ENCODE data around the gene EIF4EBP2. TPM values are rescaled to one million over a fixed set of nuclear protein-coding genes. Genes with fewer than 3 reads are reported as not detected.

The EIF4EBP2 gene
- total and polyA plus RNA-seq, 2 donors (not counting 3 experiments of a cell fraction or from before 2014, with no cell fraction given): 18.2 to 47.0 TPM

DNA sequence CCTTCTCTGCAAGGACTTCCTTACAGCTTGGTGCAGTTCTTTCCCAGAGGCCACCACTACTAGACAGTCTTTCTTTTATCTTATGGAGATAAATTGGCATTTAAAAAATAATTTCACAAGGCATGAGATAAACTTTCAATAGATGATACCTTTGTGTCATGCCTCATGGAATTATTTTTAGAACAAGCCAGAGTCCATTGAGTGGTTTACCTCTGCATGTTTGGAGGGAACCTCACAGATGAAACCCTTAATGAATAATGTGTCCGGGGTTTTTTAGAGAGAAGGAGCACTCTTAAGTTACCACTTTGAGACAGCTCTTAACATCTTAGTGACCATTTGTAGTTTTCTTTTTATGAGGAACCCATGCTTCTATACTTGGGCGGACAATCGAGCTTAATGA lies 20.4 kb downstream of the EIF4EBP2 start:
- no TSS peak for BruUV-seq (replicated peaks)
- Histone ChIP-seq H2AFZ (ENCODE audit: low read depth, low read length) (no peak overlapping the region), H3K9ac (replicated peaks; ENCODE audit: extremely low read depth, insufficient read depth, low read length) (no peak overlapping the region), H3K27me3 (ENCODE audit: control insufficient read depth in 2 of 2, insufficient read depth in 2 of 2, low read length in 2 of 2) (no peaks in the 10 kb centered on the region), H3K4me3 (replicated peaks in 1 of 3; ENCODE audit: insufficient read depth in 1 of 3, low read depth in 1 of 3, low read length in 3 of 3) (no peak overlapping the region), H3K9me1 (replicated peaks; ENCODE audit: control insufficient read depth, extremely low read depth, insufficient read depth, low read length) (no peaks in the 10 kb centered on the region), H4K20me1 (replicated peaks; ENCODE audit: control insufficient read depth, extremely low read depth, insufficient read depth, low read length) (no peaks in the 10 kb centered on the region), H3K4me1 (ENCODE audit: control insufficient read depth, extremely low read depth, insufficient read depth, low read length) (no peaks in the 10 kb centered on the region), H3K79me2 (ENCODE audit: control insufficient read depth, insufficient read depth, low read length) (no peaks in the 10 kb centered on the region), H3K36me3 (ENCODE audit: control insufficient read depth in 2 of 2, extremely low read depth in 1 of 2, insufficient read depth in 2 of 2, low read length in 2 of 2) (peaks cover 7 to 44% of the 10 kb centered on the region in 2 experiments), H3K9me3 (replicated peaks; ENCODE audit: control insufficient read depth, insufficient read depth, low read length) (no peaks in the 10 kb centered on the region), H3K27ac (ENCODE audit: insufficient read depth, low read depth, low read length) (no peak overlapping the region), H3K4me2 (ENCODE audit: insufficient read depth, low read length) (no peak overlapping the region)
- DNase-seq (ENCODE audit: low read depth, low spot score): no peak
- dilution Hi-C loops (cut with MboI; ENCODE audit: extremely low pct_ligation_motif_present, low sequenced_read_pairs) (no loop called here), intact Hi-C loops (cut with micrococcal nuclease) (no loop called here)
- TF ChIP-seq FOS (IDR thresholded peaks at IDR 0.05; ENCODE audit: borderline replicate concordance, insufficient read depth, low read length): no peak
- ChIA-PET POLR2A (no interaction called here), CTCF (interaction anchor here (1.4 kb wide), 1 partner anchor 203 kb away, joined by 6 read pairs; no protein-coding TSS in a partner anchor)
- no peak for FAIRE-seq

DNA sequence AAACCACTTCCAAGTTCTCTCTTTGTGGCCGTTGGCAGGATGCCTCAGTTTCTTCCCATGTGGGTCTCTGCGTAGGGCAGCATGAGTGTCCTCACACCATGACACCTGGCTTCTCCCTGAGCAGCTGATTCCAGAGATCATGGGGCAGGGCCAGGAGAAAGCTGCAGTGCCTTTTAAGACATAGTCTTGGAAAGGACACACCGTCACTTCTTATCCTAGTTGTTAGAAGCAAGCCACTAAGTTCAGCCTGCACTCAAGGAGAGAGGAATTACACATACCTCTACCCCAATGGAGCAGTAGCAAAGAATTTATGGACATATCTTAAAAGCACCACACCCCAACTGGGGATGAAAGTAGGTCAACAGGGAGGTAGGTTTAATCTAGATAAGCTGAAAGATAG lies 21.2 kb downstream of the EIF4EBP2 start:
- dilution Hi-C loops (cut with MboI; ENCODE audit: extremely low pct_ligation_motif_present, low sequenced_read_pairs) (no loop called here), intact Hi-C loops (cut with micrococcal nuclease) (no loop called here)
- ChIA-PET CTCF (interaction anchor here (1.4 kb wide), 1 partner anchor 204 kb away, joined by 6 read pairs; no protein-coding TSS in a partner anchor), POLR2A (no interaction called here)
- FAIRE-seq (no peak), DNase-seq (ENCODE audit: low read depth, low spot score) (no peak)
- no TSS peak for BruUV-seq (replicated peaks)
- H3K27ac ChIP-seq (ENCODE audit: insufficient read depth, low read depth, low read length): no peak overlapping the region
- no peak overlapping the region for H3K4me2 ChIP-seq (ENCODE audit: insufficient read depth, low read length)
- no peaks in the 10 kb centered on the region for H3K27me3 ChIP-seq (ENCODE audit: control insufficient read depth in 2 of 2, insufficient read depth in 2 of 2, low read length in 2 of 2)
- TF ChIP-seq, protein P1, sequence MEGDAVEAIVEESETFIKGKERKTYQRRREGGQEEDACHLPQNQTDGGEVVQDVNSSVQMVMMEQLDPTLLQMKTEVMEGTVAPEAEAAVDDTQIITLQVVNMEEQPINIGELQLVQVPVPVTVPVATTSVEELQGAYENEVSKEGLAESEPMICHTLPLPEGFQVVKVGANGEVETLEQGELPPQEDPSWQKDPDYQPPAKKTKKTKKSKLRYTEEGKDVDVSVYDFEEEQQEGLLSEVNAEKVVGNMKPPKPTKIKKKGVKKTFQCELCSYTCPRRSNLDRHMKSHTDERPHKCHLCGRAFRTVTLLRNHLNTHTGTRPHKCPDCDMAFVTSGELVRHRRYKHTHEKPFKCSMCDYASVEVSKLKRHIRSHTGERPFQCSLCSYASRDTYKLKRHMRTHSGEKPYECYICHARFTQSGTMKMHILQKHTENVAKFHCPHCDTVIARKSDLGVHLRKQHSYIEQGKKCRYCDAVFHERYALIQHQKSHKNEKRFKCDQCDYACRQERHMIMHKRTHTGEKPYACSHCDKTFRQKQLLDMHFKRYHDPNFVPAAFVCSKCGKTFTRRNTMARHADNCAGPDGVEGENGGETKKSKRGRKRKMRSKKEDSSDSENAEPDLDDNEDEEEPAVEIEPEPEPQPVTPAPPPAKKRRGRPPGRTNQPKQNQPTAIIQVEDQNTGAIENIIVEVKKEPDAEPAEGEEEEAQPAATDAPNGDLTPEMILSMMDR (IDR thresholded peaks at IDR 0.05; ENCODE audit: extremely low read depth in 1 of 2, insufficient read depth in 1 of 2, low read depth in 1 of 2, low read length in 2 of 2): no peak
- TF ChIP-seq FOS (IDR thresholded peaks at IDR 0.05; ENCODE audit: borderline replicate concordance, insufficient read depth, low read length) (no peak), EZH2 (IDR thresholded peaks at IDR 0.05; ENCODE audit: borderline replicate concordance, low read depth, low read length, severe bottlenecking) (no peak), MYC (IDR thresholded peaks at IDR 0.05; ENCODE audit: low read depth, low read length) (no peak), POLR2AphosphoS5 (IDR thresholded peaks at IDR 0.05; ENCODE audit: insufficient read depth, low read depth, low read length) (no peak), POLR2A (IDR thresholded peaks at IDR 0.05; ENCODE audit: low read depth, low read length) (no peak), JUN (IDR thresholded peaks at IDR 0.05; ENCODE audit: borderline replicate concordance, insufficient read depth, insufficient read length, low read depth) (no peak), GATA2 (IDR thresholded peaks at IDR 0.05; ENCODE audit: insufficient read depth, insufficient read length, low read depth, low read length) (no peak)
- TF ChIP-seq, protein P2, sequence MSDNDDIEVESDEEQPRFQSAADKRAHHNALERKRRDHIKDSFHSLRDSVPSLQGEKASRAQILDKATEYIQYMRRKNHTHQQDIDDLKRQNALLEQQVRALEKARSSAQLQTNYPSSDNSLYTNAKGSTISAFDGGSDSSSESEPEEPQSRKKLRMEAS (IDR thresholded peaks at IDR 0.05; ENCODE audit: insufficient read depth, insufficient read length): no peak
- H3K9me1 ChIP-seq (replicated peaks; ENCODE audit: control insufficient read depth, extremely low read depth, insufficient read depth, low read length): no peaks in the 10 kb centered on the region
- no peaks in the 10 kb centered on the region for H3K4me1 ChIP-seq (ENCODE audit: control insufficient read depth, extremely low read depth, insufficient read depth, low read length)
- H3K36me3 ChIP-seq (ENCODE audit: control insufficient read depth in 2 of 2, extremely low read depth in 1 of 2, insufficient read depth in 2 of 2, low read length in 2 of 2): peaks cover 7 to 41% of the 10 kb centered on the region in 2 experiments
- H3K4me3 ChIP-seq (replicated peaks in 1 of 3; ENCODE audit: insufficient read depth in 1 of 3, low read depth in 1 of 3, low read length in 3 of 3): no peak overlapping the region
- H3K9ac ChIP-seq (replicated peaks; ENCODE audit: extremely low read depth, insufficient read depth, low read length): no peak overlapping the region
- no peaks in the 10 kb centered on the region for H3K9me3 ChIP-seq (replicated peaks; ENCODE audit: control insufficient read depth, insufficient read depth, low read length)
- no peaks in the 10 kb centered on the region for H4K20me1 ChIP-seq (replicated peaks; ENCODE audit: control insufficient read depth, extremely low read depth, insufficient read depth, low read length)
- H2AFZ ChIP-seq (ENCODE audit: low read depth, low read length): no peak overlapping the region
- H3K79me2 ChIP-seq (ENCODE audit: control insufficient read depth, insufficient read depth, low read length): no peaks in the 10 kb centered on the region

All from endothelial cell of umbilical vein (primary cell).